ENCODE results near the gene KCTD19. TPM values are rescaled to one million over a fixed set of nuclear protein-coding genes. Genes with fewer than 3 reads are reported as not detected.

Gene KCTD19
- total RNA-seq, 4 donors from 2014 or later = 0.24 to 0.93 TPM; not detected in 2

GRCh38 chr16:67294938-67295361 is 31.6 kb downstream of the KCTD19 start:
- DNase-seq (ENCODE audit: low spot score) = no peak
- ATAC-seq (ENCODE audit: low FRiP score) = peak; percentile 71
- TF ChIP-seq, protein P1, sequence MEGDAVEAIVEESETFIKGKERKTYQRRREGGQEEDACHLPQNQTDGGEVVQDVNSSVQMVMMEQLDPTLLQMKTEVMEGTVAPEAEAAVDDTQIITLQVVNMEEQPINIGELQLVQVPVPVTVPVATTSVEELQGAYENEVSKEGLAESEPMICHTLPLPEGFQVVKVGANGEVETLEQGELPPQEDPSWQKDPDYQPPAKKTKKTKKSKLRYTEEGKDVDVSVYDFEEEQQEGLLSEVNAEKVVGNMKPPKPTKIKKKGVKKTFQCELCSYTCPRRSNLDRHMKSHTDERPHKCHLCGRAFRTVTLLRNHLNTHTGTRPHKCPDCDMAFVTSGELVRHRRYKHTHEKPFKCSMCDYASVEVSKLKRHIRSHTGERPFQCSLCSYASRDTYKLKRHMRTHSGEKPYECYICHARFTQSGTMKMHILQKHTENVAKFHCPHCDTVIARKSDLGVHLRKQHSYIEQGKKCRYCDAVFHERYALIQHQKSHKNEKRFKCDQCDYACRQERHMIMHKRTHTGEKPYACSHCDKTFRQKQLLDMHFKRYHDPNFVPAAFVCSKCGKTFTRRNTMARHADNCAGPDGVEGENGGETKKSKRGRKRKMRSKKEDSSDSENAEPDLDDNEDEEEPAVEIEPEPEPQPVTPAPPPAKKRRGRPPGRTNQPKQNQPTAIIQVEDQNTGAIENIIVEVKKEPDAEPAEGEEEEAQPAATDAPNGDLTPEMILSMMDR (IDR thresholded peaks at IDR 0.05) = peak in 1 of 3 donors; percentile 0

GRCh38 chr16:67294171-67294757 is 32.3 kb downstream of the KCTD19 start:
- TF ChIP-seq, protein P1 (IDR thresholded peaks at IDR 0.05) = no peak
- no peak for DNase-seq (ENCODE audit: low spot score)
- no peak for ATAC-seq (ENCODE audit: low FRiP score)

DNA sequence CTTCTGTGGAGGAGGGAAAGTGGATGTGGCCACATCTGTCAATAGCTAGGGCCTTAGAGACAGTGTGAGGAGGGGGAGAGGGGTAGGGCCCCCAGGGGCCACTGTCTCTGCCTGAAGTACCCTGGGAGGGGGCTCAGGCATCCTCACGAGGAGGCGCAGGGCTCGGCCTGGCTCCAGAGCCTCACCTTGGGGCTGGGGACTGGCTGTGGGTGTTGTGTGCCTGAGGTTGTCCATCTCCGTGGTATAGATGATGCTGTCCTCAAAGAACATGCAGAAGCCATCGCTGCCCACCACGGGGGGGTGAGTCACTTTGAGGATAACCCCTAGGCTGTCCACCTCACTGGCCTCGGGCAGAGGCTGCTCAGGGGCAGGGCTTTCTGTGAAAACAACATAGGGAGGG is 35.1 kb downstream of the KCTD19 start:
- no peak for DNase-seq (ENCODE audit: low spot score)
- TF ChIP-seq, protein P1 (IDR thresholded peaks at IDR 0.05) = no peak
- ATAC-seq (ENCODE audit: low FRiP score) = no peak

GRCh38 chr16:67287960-67288359 is 38.6 kb downstream of the KCTD19 start:
- DNase-seq (ENCODE audit: low spot score) (no peak), ATAC-seq (ENCODE audit: low FRiP score) (no peak)
- TF ChIP-seq, protein P1 (IDR thresholded peaks at IDR 0.05) = no peak

DNA sequence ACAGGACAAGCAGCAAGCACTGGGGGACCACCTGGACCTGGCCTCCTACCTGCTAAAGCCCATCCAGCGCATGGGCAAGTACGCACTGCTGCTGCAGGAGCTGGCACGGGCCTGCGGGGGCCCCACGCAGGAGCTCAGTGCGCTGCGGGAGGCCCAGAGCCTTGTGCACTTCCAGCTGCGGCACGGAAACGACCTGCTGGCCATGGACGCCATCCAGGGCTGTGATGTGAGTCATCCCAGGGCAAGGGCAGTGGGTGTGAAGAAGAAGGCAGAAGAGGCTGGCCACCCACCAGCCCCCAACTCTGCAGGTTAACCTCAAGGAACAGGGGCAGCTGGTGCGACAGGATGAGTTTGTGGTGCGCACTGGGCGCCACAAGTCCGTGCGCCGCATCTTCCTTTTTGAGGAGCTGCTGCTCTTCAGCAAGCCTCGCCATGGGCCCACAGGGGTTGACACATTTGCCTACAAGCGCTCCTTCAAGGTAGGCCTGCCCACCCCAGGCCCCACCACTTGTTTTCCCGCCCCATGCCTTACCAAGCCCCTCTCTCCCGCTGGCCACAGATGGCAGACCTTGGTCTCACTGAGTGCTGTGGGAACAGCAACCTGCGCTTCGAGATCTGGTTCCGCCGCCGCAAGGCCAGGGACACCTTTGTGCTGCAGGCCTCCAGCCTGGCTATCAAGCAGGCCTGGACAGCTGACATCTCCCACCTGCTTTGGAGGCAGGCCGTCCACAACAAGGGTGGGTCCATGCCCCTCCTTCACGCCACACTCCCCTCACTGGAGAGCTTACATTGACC is 39.9 kb downstream of the KCTD19 start:
- no peak for ATAC-seq (ENCODE audit: low FRiP score)
- TF ChIP-seq, protein P1 (IDR thresholded peaks at IDR 0.05) = no peak
- DNase-seq (ENCODE audit: low spot score) = no peak

DNA sequence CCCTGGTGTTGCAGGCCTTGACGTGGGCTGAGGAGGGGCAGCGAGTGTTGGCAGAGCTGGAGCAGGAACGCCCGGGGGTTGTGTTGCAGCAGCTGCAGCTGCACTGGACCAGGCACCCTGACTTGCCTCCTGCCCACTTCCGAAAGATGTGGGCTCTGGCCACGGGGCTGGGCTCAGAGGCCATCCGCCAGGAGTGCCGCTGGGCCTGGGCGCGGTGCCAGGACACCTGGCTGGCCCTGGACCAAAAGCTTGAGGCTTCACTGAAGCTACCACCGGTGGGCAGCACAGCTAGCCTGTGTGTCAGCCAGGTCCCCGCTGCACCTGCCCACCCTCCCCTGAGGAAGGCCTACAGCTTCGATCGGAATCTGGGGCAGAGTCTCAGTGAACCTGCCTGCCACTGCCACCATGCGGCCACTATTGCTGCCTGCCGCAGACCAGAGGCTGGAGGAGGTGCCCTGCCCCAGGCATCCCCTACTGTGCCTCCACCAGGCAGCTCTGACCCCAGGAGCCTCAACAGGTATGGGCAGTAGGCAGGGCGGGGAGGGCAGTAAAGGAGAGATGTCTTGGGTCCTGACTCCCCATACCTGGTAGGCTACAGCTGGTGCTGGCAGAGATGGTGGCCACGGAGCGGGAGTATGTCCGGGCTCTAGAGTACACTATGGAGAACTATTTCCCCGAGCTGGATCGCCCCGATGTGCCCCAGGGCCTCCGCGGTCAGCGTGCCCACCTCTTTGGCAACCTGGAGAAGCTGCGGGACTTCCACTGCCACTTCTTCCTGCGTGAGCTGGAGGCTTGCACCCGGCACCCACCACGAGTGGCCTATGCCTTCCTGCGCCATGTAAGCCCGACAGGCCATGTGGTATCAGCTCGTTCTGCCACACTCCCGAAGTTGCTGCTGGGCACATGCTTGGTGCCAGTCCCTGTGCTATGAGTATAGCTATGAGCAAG is 41.6 kb downstream of the KCTD19 start:
- ATAC-seq (ENCODE audit: low FRiP score) (no peak), DNase-seq (ENCODE audit: low spot score) (no peak)
- TF ChIP-seq, protein P1 (IDR thresholded peaks at IDR 0.05) = no peak

All from omental fat pad (tissue), 4 donors.